ENCODE results near the gene CSTF2T.
"Not testable (repeated sequence)": the region's sequence is repeated elsewhere in the genome, so short reads cannot be mapped to it uniquely, and the experiment has no call there.

CSTF2T gene

GRCh38 chr10:51694086-51694768 is 5.2 kb downstream of the CSTF2T start:
- no peak for DNase-seq

- no peak for DNase-seq
Observed at GRCh38 chr10:51691135-51691534, 8.3 kb downstream of the CSTF2T start.

- DNase-seq = no peak
Observed at GRCh38 chr10:51689536-51689935, 9.9 kb downstream of the CSTF2T start.

GRCh38 chr10:51688826-51689225 is 10.6 kb downstream of the CSTF2T start:
- DNase-seq = not testable (repeated sequence)

- no peak for DNase-seq
Observed at GRCh38 chr10:51687296-51687695, 12.1 kb downstream of the CSTF2T start.

GRCh38 chr10:51685768-51686167 is 13.6 kb downstream of the CSTF2T start:
- DNase-seq = no peak

- no peak for DNase-seq
Observed at GRCh38 chr10:51683031-51683691, 16.2 kb downstream of the CSTF2T start.

- no peak for DNase-seq
Observed at GRCh38 chr10:51679841-51680240, 19.6 kb downstream of the CSTF2T start.

GRCh38 chr10:51675088-51675487 is 24.3 kb downstream of the CSTF2T start:
- no peak for DNase-seq

- DNase-seq = no peak
Observed at GRCh38 chr10:51672039-51672535, 27.3 kb downstream of the CSTF2T start.

- no peak for DNase-seq
Observed at GRCh38 chr10:51669041-51669440, 30.4 kb downstream of the CSTF2T start.

GRCh38 chr10:51668336-51668689 is 31.1 kb downstream of the CSTF2T start:
- DNase-seq = no peak

GRCh38 chr10:51667678-51668335 is 31.6 kb downstream of the CSTF2T start:
- no peak for DNase-seq

GRCh38 chr10:51666456-51666855 is 32.9 kb downstream of the CSTF2T start:
- DNase-seq = no peak

- no peak for DNase-seq
Observed at GRCh38 chr10:51663086-51663485, 36.3 kb downstream of the CSTF2T start.

GRCh38 chr10:51659344-51659743 is 40.1 kb downstream of the CSTF2T start:
- DNase-seq = no peak

- DNase-seq = no peak
Observed at GRCh38 chr10:51658000-51658399, 41.4 kb downstream of the CSTF2T start.

- DNase-seq = no peak
Observed at GRCh38 chr10:51656503-51656902, 42.9 kb downstream of the CSTF2T start.

- DNase-seq = no peak
Observed at GRCh38 chr10:51654918-51655317, 44.5 kb downstream of the CSTF2T start.

- DNase-seq = no peak
Observed at GRCh38 chr10:51653025-51653424, 46.4 kb downstream of the CSTF2T start.

- no peak for DNase-seq
Observed at GRCh38 chr10:51651063-51651462, 48.3 kb downstream of the CSTF2T start.

- no peak for DNase-seq
Observed at GRCh38 chr10:51649064-51649463, 50.3 kb downstream of the CSTF2T start.

Data from NCI-H526 treated with DMSO at 0.1 percent for 48 hours (cell line).